ENCODE data around the gene CHRD. TPM values are rescaled to one million over a fixed set of nuclear protein-coding genes. Genes with fewer than 3 reads are reported as not detected.

The CHRD gene
- polyA plus RNA-seq, 1 experiment: 1.5 TPM

- DNase-seq (ENCODE audit: low read depth): no peak
- no peak overlapping the region for H3K4me3 ChIP-seq (ENCODE audit: low read depth, low read length)
- ChIA-PET POLR2A (no interaction called here), CTCF (interaction anchor here (1.0 to 1.6 kb wide), 3 partner anchors 10 to 17 kb away, joined by 3 to 4 read pairs (median 3); no protein-coding TSS in a partner anchor)
- TF ChIP-seq, protein P1, sequence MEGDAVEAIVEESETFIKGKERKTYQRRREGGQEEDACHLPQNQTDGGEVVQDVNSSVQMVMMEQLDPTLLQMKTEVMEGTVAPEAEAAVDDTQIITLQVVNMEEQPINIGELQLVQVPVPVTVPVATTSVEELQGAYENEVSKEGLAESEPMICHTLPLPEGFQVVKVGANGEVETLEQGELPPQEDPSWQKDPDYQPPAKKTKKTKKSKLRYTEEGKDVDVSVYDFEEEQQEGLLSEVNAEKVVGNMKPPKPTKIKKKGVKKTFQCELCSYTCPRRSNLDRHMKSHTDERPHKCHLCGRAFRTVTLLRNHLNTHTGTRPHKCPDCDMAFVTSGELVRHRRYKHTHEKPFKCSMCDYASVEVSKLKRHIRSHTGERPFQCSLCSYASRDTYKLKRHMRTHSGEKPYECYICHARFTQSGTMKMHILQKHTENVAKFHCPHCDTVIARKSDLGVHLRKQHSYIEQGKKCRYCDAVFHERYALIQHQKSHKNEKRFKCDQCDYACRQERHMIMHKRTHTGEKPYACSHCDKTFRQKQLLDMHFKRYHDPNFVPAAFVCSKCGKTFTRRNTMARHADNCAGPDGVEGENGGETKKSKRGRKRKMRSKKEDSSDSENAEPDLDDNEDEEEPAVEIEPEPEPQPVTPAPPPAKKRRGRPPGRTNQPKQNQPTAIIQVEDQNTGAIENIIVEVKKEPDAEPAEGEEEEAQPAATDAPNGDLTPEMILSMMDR (IDR thresholded peaks at IDR 0.05; ENCODE audit: insufficient read depth, low read depth, low read length): no peak
- peaks cover 4% of the 10 kb centered on the region for H3K27me3 ChIP-seq (ENCODE audit: control insufficient read depth, insufficient read depth, low read length)
- H3K36me3 ChIP-seq (ENCODE audit: control insufficient read depth, insufficient read depth, low read length): no peaks in the 10 kb centered on the region
Observed at GRCh38 chr3:184388936-184389230, 9.0 kb downstream of the CHRD start.

GRCh38 chr3:184389384-184389783 is 9.5 kb downstream of the CHRD start:
- Histone ChIP-seq H3K27me3 (ENCODE audit: control insufficient read depth, insufficient read depth, low read length) (peaks cover 4% of the 10 kb centered on the region), H3K4me3 (ENCODE audit: low read depth, low read length) (no peak overlapping the region), H3K36me3 (ENCODE audit: control insufficient read depth, insufficient read depth, low read length) (no peaks in the 10 kb centered on the region)
- POLR2A ChIA-PET: no interaction called here
- no peak for DNase-seq (ENCODE audit: low read depth)
- CTCF ChIA-PET: interaction anchor here (0.6 to 1.6 kb wide), 6 partner anchors 10 to 117 kb away, joined by 3 to 4 read pairs (median 3); no protein-coding TSS in a partner anchor
- TF ChIP-seq, protein P1 (IDR thresholded peaks at IDR 0.05; ENCODE audit: insufficient read depth, low read depth, low read length): no peak

DNA sequence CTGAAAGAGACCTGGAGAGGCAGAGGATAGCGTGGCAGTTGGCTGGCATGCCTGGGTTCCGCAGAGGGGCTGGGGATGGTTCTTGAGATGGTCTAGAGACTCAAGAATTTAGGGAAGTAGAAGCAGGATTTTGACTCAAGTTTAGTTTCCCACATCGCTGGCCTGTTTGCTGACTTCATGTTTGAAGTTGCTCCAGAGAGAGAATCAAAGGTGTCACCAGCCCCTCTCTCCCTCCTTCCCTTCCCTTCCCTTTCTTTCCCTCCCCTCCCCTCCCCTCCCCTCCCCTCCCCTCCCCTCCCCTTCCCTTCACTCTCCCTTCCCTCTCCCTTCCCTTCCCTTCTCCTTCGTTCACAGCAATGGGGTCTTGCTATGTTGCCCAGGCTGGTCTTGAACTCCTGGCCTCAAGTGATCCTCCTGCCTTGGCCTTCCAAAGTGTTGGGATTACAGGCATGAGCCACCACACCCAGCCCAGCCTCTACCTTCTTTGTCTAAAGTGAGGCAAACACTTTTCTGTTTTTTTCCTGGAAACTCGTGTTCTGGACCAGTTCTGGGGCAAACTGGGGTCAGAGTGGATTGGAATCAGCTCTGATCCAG is 10.2 kb downstream of the CHRD start:
- no peak for DNase-seq (ENCODE audit: low read depth)
- Histone ChIP-seq H3K27me3 (ENCODE audit: control insufficient read depth, insufficient read depth, low read length) (peaks cover 4% of the 10 kb centered on the region), H3K36me3 (ENCODE audit: control insufficient read depth, insufficient read depth, low read length) (no peaks in the 10 kb centered on the region), H3K4me3 (ENCODE audit: low read depth, low read length) (no peak overlapping the region)
- ChIA-PET POLR2A (no interaction called here), CTCF (interaction anchor here (0.6 to 1.4 kb wide), 6 partner anchors 9 to 124 kb away, joined by 3 to 5 read pairs (median 4); no protein-coding TSS in a partner anchor)
- TF ChIP-seq, protein P1 (IDR thresholded peaks at IDR 0.05; ENCODE audit: insufficient read depth, low read depth, low read length): no peak

DNA sequence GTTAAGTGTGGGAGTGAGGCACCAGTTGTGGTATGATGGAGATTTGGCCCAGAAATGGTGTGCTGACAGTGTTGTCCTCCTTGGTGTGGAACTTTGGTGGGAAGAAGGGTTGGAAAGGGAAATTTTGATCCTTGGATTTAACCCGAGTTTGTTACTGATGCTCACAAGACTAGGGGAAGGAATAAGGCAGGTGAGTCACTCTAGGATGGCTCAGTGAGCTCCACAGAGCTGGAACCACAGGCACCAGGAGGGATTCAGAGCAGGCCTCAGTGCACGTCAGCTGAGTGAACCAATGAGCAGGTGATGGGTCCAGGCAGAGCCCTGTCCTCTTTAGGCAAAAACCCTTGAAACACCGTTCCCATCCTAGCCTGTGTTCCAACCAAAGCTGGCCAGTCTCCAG is 11.4 kb downstream of the CHRD start:
- peaks cover 4% of the 10 kb centered on the region for H3K27me3 ChIP-seq (ENCODE audit: control insufficient read depth, insufficient read depth, low read length)
- no peaks in the 10 kb centered on the region for H3K36me3 ChIP-seq (ENCODE audit: control insufficient read depth, insufficient read depth, low read length)
- CTCF ChIA-PET: interaction anchor here (0.9 to 1.2 kb wide), 3 partner anchors 8 to 122 kb away, joined by 3 to 5 read pairs (median 4); no protein-coding TSS in a partner anchor
- H3K4me3 ChIP-seq (ENCODE audit: low read depth, low read length): no peak overlapping the region
- no peak for DNase-seq (ENCODE audit: low read depth)
- POLR2A ChIA-PET: no interaction called here
- TF ChIP-seq, protein P1 (IDR thresholded peaks at IDR 0.05; ENCODE audit: insufficient read depth, low read depth, low read length): no peak

DNA sequence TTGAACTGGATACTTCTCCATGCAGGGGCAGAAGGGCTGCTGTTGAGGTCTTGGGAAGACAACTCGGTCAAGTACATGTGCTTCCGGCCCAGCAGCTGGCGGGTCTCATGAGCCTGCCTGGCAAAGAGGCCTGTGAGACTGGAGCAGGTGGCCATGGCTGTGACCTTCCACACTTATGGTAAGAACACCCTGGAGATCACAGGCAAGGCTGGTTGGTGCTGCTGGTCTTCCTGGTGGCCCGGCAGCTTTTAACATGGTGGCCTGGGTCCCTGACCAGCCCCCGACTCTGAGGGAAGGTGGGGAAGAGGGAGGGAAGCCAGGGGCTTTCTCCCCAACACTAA is 15.4 kb downstream of the CHRD start:
- Histone ChIP-seq H3K27me3 (ENCODE audit: control insufficient read depth, insufficient read depth, low read length) (peaks cover 1% of the 10 kb centered on the region), H3K4me3 (ENCODE audit: low read depth, low read length) (no peak overlapping the region), H3K36me3 (ENCODE audit: control insufficient read depth, insufficient read depth, low read length) (no peaks in the 10 kb centered on the region)
- DNase-seq (ENCODE audit: low read depth): no peak
- TF ChIP-seq, protein P1 (IDR thresholded peaks at IDR 0.05; ENCODE audit: insufficient read depth, low read depth, low read length): no peak
- ChIA-PET CTCF (interaction anchor here (0.9 to 1.7 kb wide), 2 partner anchors 24 to 71 kb away, joined by 3 to 9 read pairs; no protein-coding TSS in a partner anchor), POLR2A (no interaction called here)
